GM12878 (cell line): Measurements from ENCODE around the gene FAM185A. TPM values are rescaled to one million over a fixed set of nuclear protein-coding genes. Genes with fewer than 3 reads are reported as not detected.
"Not testable (repeated sequence)": the region's sequence is repeated elsewhere in the genome, so short reads cannot be mapped to it uniquely, and the experiment has no call there.

Experiments used
- ATAC-seq: fragments of 200-7000 bp; cut with Tn5 transposase; 3 replicates; pipeline ENCODE4 v1.9.1; 2020; ENCODE audit warnings: mild to moderate bottlenecking, moderate library complexity
- BruUV-seq: library from RNA; stranded (reverse); fragments of 400-500 nt; replicated peaks from 2 replicates; lab custom pipeline; 2021; lab: Mats Ljungman, UMichigan
- CTCF ChIA-PET: fragments of 300-600 bp; sonication (Branson Sonifier 250); formaldehyde crosslinking; extraction: SDS; loops from one replicate; lab custom pipeline; 2021; ENCODE audit warnings: inconsistent platforms; lab: Yijun Ruan, JAX
- POLR2A ChIA-PET: fragments of 350-600 bp; formaldehyde crosslinking; extraction: SDS; loops from one replicate; lab custom pipeline; 2021; ENCODE audit warnings: inconsistent platforms; lab: Charles Lee
- RAD21 ChIA-PET: fragments of 300-600 bp; sonication (Branson Sonifier 250); formaldehyde crosslinking; loops from one replicate; lab custom pipeline; 2023; ENCODE audit warnings: antibody characterized with exemption; ENCODE audit not compliant: unreplicated experiment; lab: Charles Lee
- SMC1A ChIA-PET: fragments of 300-600 bp; sonication (Branson Sonifier 250); formaldehyde crosslinking; loops from one replicate; lab custom pipeline; 2023; ENCODE audit not compliant: unreplicated experiment, uncharacterized antibody; lab: Charles Lee
- DNase-seq: peaks from one replicate; pipeline ENCODE4 v3.0.0-alpha.2; 2011; ENCODE audit warnings: low read depth, low spot score
- FAIRE-seq: peaks from 3 replicates; lab custom pipeline; 2011; peaks lifted over from hg19 to GRCh38; lab: Jason Lieb, UNC
- H2AFZ ChIP-seq: 2 replicates; pipeline ENCODE4 v1.6.0; 2011; ENCODE audit warnings: low read depth, low read length, control low read depth; ENCODE audit not compliant: control insufficient read depth
- H3K27ac ChIP-seq: 2 replicates; pipeline ENCODE4 v1.5.1; 2011; ENCODE audit warnings: control low read depth; ENCODE audit not compliant: control insufficient read depth, insufficient read depth
- H3K27me3 ChIP-seq, 2 experiments: replicated peaks in 1 of 2; 2 replicates each; pipeline versions ENCODE4 v1.6.0 to v1.6.1; 2011; ENCODE audit warnings: low read length in 1 of 2; ENCODE audit not compliant: control insufficient read depth in 2 of 2, insufficient read depth in 2 of 2
- H3K36me3 ChIP-seq, 2 experiments: 2 replicates each; pipeline ENCODE4 v1.5.1; 2011; ENCODE audit warnings: low read length in 1 of 2; ENCODE audit not compliant: control insufficient read depth in 2 of 2, insufficient read depth in 2 of 2
- H3K4me1 ChIP-seq: 2 replicates; pipeline ENCODE4 v1.6.1; 2011; ENCODE audit warnings: mild to moderate bottlenecking, low read length, moderate library complexity, mixed read lengths; ENCODE audit not compliant: control insufficient read depth, insufficient read depth
- H3K4me2 ChIP-seq: 2 replicates; pipeline ENCODE4 v1.6.0; 2011; ENCODE audit warnings: control low read depth; ENCODE audit not compliant: control insufficient read depth, insufficient read depth
- H3K4me3 ChIP-seq: fragments of 200-600 bp; sonication (generic); 2 replicates; pipeline ENCODE4 v1.5.1; 2016
- H3K79me2 ChIP-seq: 2 replicates; pipeline ENCODE4 v1.6.0; 2011; ENCODE audit warnings: low read length; ENCODE audit not compliant: control insufficient read depth, insufficient read depth
- H3K9ac ChIP-seq: 2 replicates; pipeline ENCODE4 v1.8.0; 2011; ENCODE audit warnings: low read length, control low read depth, mixed read lengths; ENCODE audit not compliant: control insufficient read depth, insufficient read depth
- H3K9me3 ChIP-seq: replicated peaks from 3 replicates; pipeline ENCODE4 v1.5.1; 2011; ENCODE audit warnings: mild to moderate bottlenecking, low read length; ENCODE audit not compliant: control insufficient read depth, insufficient read depth
- H4K20me1 ChIP-seq: 2 replicates; pipeline ENCODE4 v1.6.0; 2011; ENCODE audit not compliant: control insufficient read depth, insufficient read depth
- BMI1 ChIP-seq: fragments of 450-650 bp; IDR thresholded peaks from 2 replicates; pipeline ENCODE4 v1.6.1; 2016; ENCODE audit warnings: mild to moderate bottlenecking, moderate library complexity, borderline replicate concordance
- DPF2 ChIP-seq: fragments of 450-650 bp; IDR thresholded peaks from 2 replicates; pipeline ENCODE4 v1.6.1; 2017; ENCODE audit warnings: mild to moderate bottlenecking
- IKZF2 ChIP-seq, 2 experiments: fragments of 450-650 bp; IDR thresholded peaks; 2 replicates each; pipeline ENCODE4 v1.6.1; 2017; ENCODE audit warnings: mild to moderate bottlenecking in 2 of 2, moderate library complexity in 2 of 2
- JUNB ChIP-seq: IDR thresholded peaks from 2 replicates; pipeline ENCODE4 v1.6.1; 2016; ENCODE audit warnings: antibody characterized with exemption, mild to moderate bottlenecking
- MTA2 ChIP-seq: fragments of 450-650 bp; IDR thresholded peaks from 2 replicates; pipeline ENCODE4 v1.6.1; 2016; ENCODE audit warnings: low read depth, mild to moderate bottlenecking, moderate library complexity
- RAD21 ChIP-seq: IDR thresholded peaks from 2 replicates; pipeline ENCODE4 v1.6.1; 2011; ENCODE audit warnings: mild to moderate bottlenecking, low read depth, low read length, moderate library complexity; ENCODE audit not compliant: insufficient read depth
- SPI1 ChIP-seq: IDR thresholded peaks from 2 replicates; pipeline ENCODE4 v1.6.1; 2011; ENCODE audit warnings: low read depth, mild to moderate bottlenecking, low read length, moderate library complexity, borderline replicate concordance; ENCODE audit not compliant: insufficient read depth
- WGBS: methylation state at CpG from one replicate; pipeline ENCODE4 v1.1.6; 2016; ENCODE audit warnings: low lambda C conversion rate; ENCODE audit not compliant: insufficient replicate concordance, insufficient coverage; ENCODE audit errors: missing lambda C conversion rate; 5-methylcytosine and 5-hydroxymethylcytosine counted together
- in situ Hi-C: fragments of 300-500 bp; cut with MboI; formaldehyde crosslinking; loops from 9 replicates; pipeline ENCODE4 v1.14.3; 2018; ENCODE audit warnings: mixed read lengths
- intact Hi-C: fragments of 100-400 bp; cut with micrococcal nuclease; formaldehyde crosslinking; loops from one replicate; pipeline ENCODE4 v1.14.2; 2022; ENCODE audit not compliant: unreplicated experiment
- polyA plus RNA-seq, 11 experiments: library from polyadenylated mRNA; depleted of rRNA in 4 of 11; unstranded in 6 of 11; stranded (reverse) in 5 of 11; fragments of >200 nt; fragmentation: Nextera tagmentation in 4 of 11; fragmentation: Illumina TruSeq in 1 of 11; extraction: Ambion mirVana in 4 of 11; extraction: Trizol in 1 of 11; gene quantifications; 1 replicate in 1 of 11; 2 replicates in 10 of 11; pipeline versions ENCODE4 v1.2.1 to v1.2.3, GENCODE V29; 2011 to 2016; ENCODE audit warnings: inconsistent platforms in 2 of 11, missing spikeins in 2 of 11, low read depth in 1 of 11
- total RNA-seq, 4 experiments: library from RNA; depleted of rRNA in 3 of 4; stranded (reverse); fragments of >200 nt in 3 of 4; fragmentation: Illumina TruSeq in 1 of 4; extraction: Trizol in 1 of 4; gene quantifications; 2 replicates each; pipeline versions ENCODE4 v1.2.1 to v1.2.3, GENCODE V29; 2013 to 2021

Gene FAM185A
- total and polyA plus RNA-seq, 10 of the 15 experiments (the other 5 are each of a cell fraction or from before 2014, with no cell fraction given), result 1.9 to 12.8 (median 8.6) TPM

DNA sequence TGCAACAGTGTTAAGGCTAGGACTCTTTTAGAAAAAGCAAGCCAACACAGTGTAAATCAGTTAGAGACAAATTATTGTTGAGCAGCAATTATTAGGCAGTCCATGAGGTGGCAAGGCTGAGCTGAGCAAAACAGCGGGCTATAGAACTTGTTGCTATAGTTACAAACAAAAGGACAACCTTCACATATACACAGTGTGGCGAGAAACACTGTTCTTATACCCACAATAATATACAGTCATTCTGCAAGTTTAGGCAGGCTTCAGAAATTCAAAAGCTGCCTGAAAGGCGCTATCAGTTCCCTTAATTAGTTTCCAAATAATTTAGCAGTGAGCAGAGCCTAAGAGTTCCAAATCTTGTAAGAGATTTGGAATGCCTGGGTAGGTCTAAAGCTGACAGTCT, 33.1 kb upstream of the FAM185A start:
- peak; percentile 18 for FAIRE-seq
- 0 out of 2 replicates have a peak, but pooled peaks have one; percentile 34 for TF ChIP-seq DPF2
- TF ChIP-seq RAD21, result 0 out of 2 replicates have a peak, but pooled peaks have one; percentile 15
- TF ChIP-seq SPI1, result peak; percentile 46; the same call in 1 of the 2 replicates
- peak; percentile 21 to 37; a peak in 1 of 4 replicates for TF ChIP-seq IKZF2 (IDR thresholded peaks at IDR 0.05)
- TF ChIP-seq MTA2, result peak; percentile 43; the same call in 1 of the 2 replicates
- TF ChIP-seq BMI1, result peak; percentile 72
- TF ChIP-seq JUNB, result 0 out of 2 replicates have a peak, but pooled peaks have one; percentile 18
- SMC1A ChIA-PET, H3K27ac ChIP-seq, H3K4me1 ChIP-seq, H3K79me2 ChIP-seq, H3K27me3 ChIP-seq, RAD21 ChIA-PET, H3K4me2 ChIP-seq, H3K36me3 ChIP-seq, H3K4me3 ChIP-seq, H2AFZ ChIP-seq, BruUV-seq, intact Hi-C loops, POLR2A ChIA-PET, H3K9ac ChIP-seq, H3K9me3 ChIP-seq, in situ Hi-C loops, H4K20me1 ChIP-seq: not testable (repeated sequence)
- CTCF ChIA-PET, result interaction anchor here (1.1 kb wide), 1 partner anchor 33 kb away, joined by 3 read pairs; the partner anchor contains the start of gene FAM185A
- DNase-seq, result peak; percentile 15
- 3% methylated on average over 3 of the region's 3 CpGs for WGBS
- peak; percentile 68 for ATAC-seq

DNA sequence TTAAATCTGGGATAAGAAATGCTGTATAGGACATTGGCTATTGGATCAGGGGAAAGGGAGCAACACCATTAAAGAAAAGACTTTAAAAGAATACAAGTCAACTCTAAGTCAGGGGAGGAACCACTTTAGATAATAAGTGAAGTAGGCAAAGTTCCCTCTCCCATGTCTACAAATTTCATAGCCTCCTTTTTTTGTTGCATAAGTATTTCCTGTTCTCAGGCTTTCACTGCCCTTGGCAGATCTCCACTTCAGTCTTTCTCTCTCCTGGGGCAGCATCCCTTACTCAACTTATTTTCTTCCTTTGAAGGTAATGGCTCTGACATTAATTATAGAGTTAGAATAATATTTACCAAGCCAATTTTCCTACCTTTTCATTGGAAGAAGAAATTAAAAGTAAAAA, 30.3 kb upstream of the FAM185A start:
- H3K36me3 ChIP-seq, H3K27me3 ChIP-seq, H3K9ac ChIP-seq, FAIRE-seq, H3K27ac ChIP-seq, H3K4me2 ChIP-seq, BruUV-seq, H3K9me3 ChIP-seq, H3K4me3 ChIP-seq, H3K79me2 ChIP-seq, intact Hi-C loops, H2AFZ ChIP-seq, SMC1A ChIA-PET, DNase-seq, POLR2A ChIA-PET, RAD21 ChIA-PET, CTCF ChIA-PET, ATAC-seq, H3K4me1 ChIP-seq, in situ Hi-C loops, H4K20me1 ChIP-seq: not testable (repeated sequence)

DNA sequence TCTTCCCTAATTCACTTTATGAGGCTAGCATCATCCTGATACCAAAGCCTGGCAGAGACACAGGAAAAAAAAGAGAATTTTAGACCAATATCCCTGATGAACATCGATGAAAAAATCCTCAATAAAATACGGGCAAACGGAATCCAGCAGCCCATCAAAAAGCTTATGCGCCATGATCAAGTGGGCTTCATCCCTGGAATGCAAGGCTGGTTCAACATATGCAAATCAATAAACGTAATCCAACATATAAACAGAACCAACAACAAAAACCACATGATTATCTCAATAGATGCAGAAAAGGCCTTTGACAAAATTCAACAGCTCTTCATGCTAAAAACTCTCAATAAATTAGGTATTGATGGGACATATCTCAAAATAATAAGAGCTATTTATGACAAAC, 22.6 kb upstream of the FAM185A start:
- H3K36me3 ChIP-seq, ATAC-seq, H3K4me1 ChIP-seq, BruUV-seq, H3K27me3 ChIP-seq, RAD21 ChIA-PET, intact Hi-C loops, H4K20me1 ChIP-seq, H3K27ac ChIP-seq, H2AFZ ChIP-seq, in situ Hi-C loops, CTCF ChIA-PET, SMC1A ChIA-PET, H3K79me2 ChIP-seq, H3K4me2 ChIP-seq, POLR2A ChIA-PET, FAIRE-seq, H3K9ac ChIP-seq, DNase-seq, H3K4me3 ChIP-seq, H3K9me3 ChIP-seq: not testable (repeated sequence)
- WGBS, result 81% methylated on average over 5 of the region's 5 CpGs
